PC-3 (cell line): ENCODE data around the gene HOXC12. TPM values are rescaled to one million over a fixed set of nuclear protein-coding genes. Genes with fewer than 3 reads are reported as not detected.
A peak's percentile ranks its signal among the peaks of the same experiment; 100 is the strongest.

Experiments used
- ATAC-seq: fragments of 200-7000 bp; cut with Tn5 transposase; 2 replicates; pipeline ENCODE4 v1.9.1; 2020; ENCODE audit warnings: mild to moderate bottlenecking, moderate library complexity
- BruUV-seq: library from RNA; stranded (reverse); fragments of 400-500 nt; replicated peaks from 2 replicates; lab custom pipeline; 2021; lab: Mats Ljungman, UMichigan
- CTCF ChIA-PET: fragments of 300-600 bp; sonication (Branson Sonifier 250); formaldehyde crosslinking; loops from one replicate; lab custom pipeline; 2022; ENCODE audit warnings: antibody characterized with exemption; lab: Charles Lee
- POLR2A ChIA-PET: fragments of 300-600 bp; sonication (Branson Sonifier 250); formaldehyde crosslinking; loops from one replicate; lab custom pipeline; 2022; ENCODE audit warnings: antibody characterized with exemption; ENCODE audit not compliant: unreplicated experiment; lab: Charles Lee
- DNase-seq: peaks from one replicate; pipeline ENCODE4 v3.0.0-alpha.2; 2015
- H2AFZ ChIP-seq: fragments of 300-600 bp; sonication (generic); 2 replicates; pipeline ENCODE4 v1.6.0; 2016; ENCODE audit warnings: antibody characterized with exemption, low read length
- H3F3A ChIP-seq: fragments of 300-600 bp; sonication (generic); one replicate; pipeline ENCODE4 v1.6.0; 2017; ENCODE audit warnings: antibody characterized with exemption, low read length, control low read depth, mild to moderate bottlenecking; ENCODE audit not compliant: unreplicated experiment
- H3K27ac ChIP-seq: fragments of 300-600 bp; sonication (generic); 2 replicates; pipeline ENCODE4 v1.5.1; 2016; ENCODE audit warnings: mild to moderate bottlenecking, low read length
- H3K27me3 ChIP-seq: fragments of 300-600 bp; sonication (generic); 2 replicates; pipeline ENCODE4 v1.6.1; 2016; ENCODE audit warnings: low read length, mixed read lengths
- H3K36me3 ChIP-seq: fragments of 300-600 bp; sonication (generic); 2 replicates; pipeline ENCODE4 v1.6.1; 2016; ENCODE audit warnings: low read depth, mixed run types, low read length, mixed read lengths
- H3K4me1 ChIP-seq: fragments of 300-600 bp; sonication (generic); 2 replicates; pipeline ENCODE4 v1.5.1; 2016; ENCODE audit warnings: low read length; ENCODE audit not compliant: insufficient read depth
- H3K4me2 ChIP-seq: fragments of 300-600 bp; sonication (generic); 2 replicates; pipeline ENCODE4 v1.6.0; 2016; ENCODE audit warnings: low read length
- H3K4me3 ChIP-seq: fragments of 300-600 bp; sonication (generic); 2 replicates; pipeline ENCODE4 v1.5.1; 2016; ENCODE audit warnings: mild to moderate bottlenecking, low read length, mixed read lengths
- H3K79me2 ChIP-seq: fragments of 300-600 bp; sonication (generic); 2 replicates; pipeline ENCODE4 v1.6.1; 2017; ENCODE audit warnings: low read length, mixed read lengths
- H3K9ac ChIP-seq: fragments of 300-600 bp; sonication (generic); 2 replicates; pipeline ENCODE4 v1.6.0; 2016; ENCODE audit warnings: mild to moderate bottlenecking, low read length
- H3K9me2 ChIP-seq: fragments of 300-600 bp; sonication (generic); replicated peaks from 2 replicates; pipeline ENCODE4 v1.6.1; 2016; ENCODE audit warnings: mixed run types, low read length, mixed read lengths
- H3K9me3 ChIP-seq: fragments of 300-600 bp; sonication (generic); 2 replicates; pipeline ENCODE4 v1.6.1; 2016; ENCODE audit warnings: low read length, mixed read lengths
- H4K20me1 ChIP-seq: fragments of 300-600 bp; sonication (generic); 2 replicates; pipeline ENCODE4 v1.6.1; 2016; ENCODE audit warnings: low read length, mixed read lengths
- CTCF ChIP-seq: fragments of 300-600 bp; sonication (generic); conservative IDR thresholded peaks from 2 replicates; pipeline ENCODE4 v1.5.1; 2017; ENCODE audit warnings: antibody characterized with exemption, low read depth, mild to moderate bottlenecking, low read length
- EZH2 ChIP-seq: fragments of 300-600 bp; sonication (generic); IDR thresholded peaks from one replicate; pipeline ENCODE4 v1.6.1; 2017; ENCODE audit warnings: antibody characterized with exemption, mild to moderate bottlenecking, low read length; ENCODE audit not compliant: unreplicated experiment
- EZH2phosphoT487 ChIP-seq: fragments of 300-600 bp; sonication (generic); IDR thresholded peaks from 2 replicates; pipeline ENCODE4 v1.6.1; 2018; ENCODE audit warnings: mild to moderate bottlenecking, antibody characterized with exemption, low read length, borderline replicate concordance
- intact Hi-C: fragments of 100-400 bp; cut with micrococcal nuclease; formaldehyde crosslinking; loops from 2 replicates; pipeline ENCODE4 v1.9.0; 2023
- total RNA-seq: library from RNA; depleted of rRNA; stranded (reverse); fragments of >200 nt; gene quantifications from 2 replicates; pipeline ENCODE4 v1.2.3, GENCODE V29; 2014

The HOXC12 gene
- total RNA-seq, 1 experiment from 2014 or later, result 0.33 TPM

DNA sequence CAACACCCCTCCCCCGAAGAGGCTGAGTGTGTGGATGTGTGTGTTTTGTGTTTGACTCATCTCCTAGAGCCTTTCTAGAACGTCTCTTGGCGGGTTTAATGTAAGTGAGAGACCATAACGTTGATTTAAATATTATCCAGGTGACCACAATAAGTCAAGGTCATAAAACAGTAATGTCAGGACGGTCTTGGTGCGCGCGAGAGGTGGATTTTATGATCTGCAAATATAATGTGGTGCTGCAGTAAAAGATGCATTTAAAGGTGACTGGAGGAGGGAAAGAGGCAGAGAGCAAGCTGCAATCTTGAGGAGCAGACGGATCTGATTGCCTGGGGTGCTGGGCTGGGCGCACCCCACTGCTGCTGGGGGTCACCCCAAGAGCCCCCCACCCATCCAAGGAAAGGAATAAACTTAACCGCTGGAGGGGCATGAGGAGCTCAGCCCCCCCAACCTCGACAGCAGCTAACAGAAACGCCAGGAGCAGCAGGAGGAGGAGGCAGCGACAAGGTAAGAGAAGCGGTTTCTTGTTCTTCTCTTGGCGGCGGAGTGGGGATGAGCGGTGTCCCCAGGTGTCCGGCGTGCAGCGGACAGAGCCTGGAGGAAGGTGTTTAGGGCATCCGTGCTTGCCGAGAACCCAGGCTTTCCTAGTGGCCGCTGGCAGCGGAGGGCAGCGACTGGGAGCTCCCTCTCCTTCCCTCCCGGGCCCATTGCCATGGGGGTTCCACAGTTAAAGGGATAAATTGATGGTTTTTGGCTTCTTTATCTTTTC lies 35.8 kb downstream of the HOXC12 start:
- BruUV-seq, result no TSS peak
- Histone ChIP-seq H3K27me3 (no peaks in the 10 kb centered on the region), H4K20me1 (no peaks in the 10 kb centered on the region), H3K4me1 (peaks cover 49% of the 10 kb centered on the region), H3K27ac (0 out of 2 replicates have a peak overlapping the region, but pooled peaks have one; percentile 6), H3K9me2 (no peaks in the 10 kb centered on the region), H3K79me2 (peaks cover 49% of the 10 kb centered on the region), H3K4me2 (peak overlapping the region; percentile 96), H3K9ac (peak overlapping the region; percentile 16; the same call in 1 of the 2 replicates), H3K36me3 (no peaks in the 10 kb centered on the region), H3K4me3 (peak overlapping the region; percentile 74), H3F3A (no peaks in the 10 kb centered on the region), H2AFZ (peak overlapping the region; percentile 92), H3K9me3 (no peaks in the 10 kb centered on the region)
- no peak for TF ChIP-seq EZH2phosphoT487
- ATAC-seq (peak; percentile 36), DNase-seq (peak; percentile 67)
- CTCF ChIA-PET, result interaction anchor here (0.5 to 0.6 kb wide), 5 partner anchors 9 to 208 kb away, joined by 3 to 6 read pairs (median 4); partner anchors contain the start of gene HOXC8
- POLR2A ChIA-PET, result interaction anchor here (0.5 to 1.0 kb wide), 4 partner anchors 18 to 429 kb away, joined by 3 to 31 read pairs (median 4); partner anchors contain the start of gene HOXC8
- intact Hi-C loops, result no loop called here

GRCh38 chr12:53991077-53991460 lies 36.4 kb downstream of the HOXC12 start:
- Histone ChIP-seq H3K9me2 (no peaks in the 10 kb centered on the region), H3K36me3 (no peaks in the 10 kb centered on the region), H3K4me1 (peaks cover 49% of the 10 kb centered on the region), H3K27ac (no peak overlapping the region), H3K79me2 (peaks cover 55% of the 10 kb centered on the region), H3K9ac (peak overlapping the region; percentile 16; the same call in 1 of the 2 replicates), H3K4me3 (peak overlapping the region; percentile 74), H2AFZ (peak overlapping the region; percentile 92), H3K27me3 (no peaks in the 10 kb centered on the region), H3F3A (no peaks in the 10 kb centered on the region), H3K4me2 (peak overlapping the region; percentile 96), H3K9me3 (no peaks in the 10 kb centered on the region), H4K20me1 (no peaks in the 10 kb centered on the region)
- ChIA-PET CTCF (interaction anchor here (0.6 kb wide), 2 partner anchors 187 to 670 kb away, joined by 3 read pairs; partner anchors contain the start of gene AAAS), POLR2A (interaction anchor here (0.5 to 1.0 kb wide), 2 partner anchors 18 to 26 kb away, joined by 3 to 31 read pairs; partner anchors contain the start of gene HOXC8)
- TF ChIP-seq EZH2, result no peak
- TF ChIP-seq EZH2phosphoT487, result no peak
- no peak for TF ChIP-seq CTCF
- ATAC-seq (peak; percentile 45), DNase-seq (peak; percentile 71)
- intact Hi-C loops, result no loop called here
- BruUV-seq, result no TSS peak

DNA sequence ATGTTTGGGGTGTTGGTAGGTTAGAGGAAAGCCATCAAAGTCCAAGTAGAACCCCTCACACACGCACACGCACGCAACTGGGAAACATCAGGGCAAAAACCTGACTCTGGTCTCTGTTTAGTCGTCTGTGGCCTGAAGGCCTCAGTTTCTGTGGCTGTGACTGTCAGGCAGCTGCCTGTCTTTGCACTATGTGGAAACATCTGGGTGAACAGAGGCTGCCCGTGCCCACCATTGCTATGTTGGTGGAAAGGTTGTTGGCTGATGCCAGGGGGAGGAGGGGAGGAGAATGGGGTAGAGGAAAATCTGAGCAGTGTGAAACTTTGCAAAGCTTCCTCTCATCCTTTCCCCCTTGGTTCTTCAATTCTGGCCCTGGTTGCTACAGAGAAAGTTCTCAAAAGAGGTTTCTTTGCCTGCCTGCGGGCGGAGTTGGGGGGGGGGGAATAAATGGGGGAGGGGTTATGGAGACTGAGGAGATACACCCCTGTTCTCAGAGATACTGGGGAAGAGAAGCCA lies 37.7 kb downstream of the HOXC12 start:
- BruUV-seq, result no TSS peak
- no peak for TF ChIP-seq EZH2phosphoT487
- TF ChIP-seq CTCF, result no peak
- no peak overlapping the region for H2AFZ ChIP-seq
- no peaks in the 10 kb centered on the region for H3F3A ChIP-seq
- H3K9me3 ChIP-seq, result no peaks in the 10 kb centered on the region
- ChIA-PET CTCF (interaction anchor here (0.5 kb wide), 1 partner anchor 207 kb away, joined by 4 read pairs; no protein-coding TSS in a partner anchor), POLR2A (no interaction called here)
- H3K27me3 ChIP-seq, result no peaks in the 10 kb centered on the region
- no peak overlapping the region for H3K27ac ChIP-seq
- H4K20me1 ChIP-seq, result no peaks in the 10 kb centered on the region
- H3K4me3 ChIP-seq, result no peak overlapping the region
- DNase-seq (no peak), ATAC-seq (no peak)
- peaks cover 51% of the 10 kb centered on the region for H3K4me1 ChIP-seq
- peak overlapping the region; percentile 96 for H3K4me2 ChIP-seq
- H3K79me2 ChIP-seq, result peaks cover 68% of the 10 kb centered on the region
- H3K9me2 ChIP-seq, result no peaks in the 10 kb centered on the region
- H3K36me3 ChIP-seq, result no peaks in the 10 kb centered on the region
- intact Hi-C loops, result no loop called here
- H3K9ac ChIP-seq, result no peak overlapping the region
